CD4-positive, alpha-beta T cell treated with Interleukin-21 for 1 hour (primary cell): ENCODE measurements around the gene CACNA1D.

Source experiments
- DNase-seq: peaks from one replicate; pipeline ENCODE4 v3.0.0-alpha.2; 2020

The CACNA1D gene

DNA sequence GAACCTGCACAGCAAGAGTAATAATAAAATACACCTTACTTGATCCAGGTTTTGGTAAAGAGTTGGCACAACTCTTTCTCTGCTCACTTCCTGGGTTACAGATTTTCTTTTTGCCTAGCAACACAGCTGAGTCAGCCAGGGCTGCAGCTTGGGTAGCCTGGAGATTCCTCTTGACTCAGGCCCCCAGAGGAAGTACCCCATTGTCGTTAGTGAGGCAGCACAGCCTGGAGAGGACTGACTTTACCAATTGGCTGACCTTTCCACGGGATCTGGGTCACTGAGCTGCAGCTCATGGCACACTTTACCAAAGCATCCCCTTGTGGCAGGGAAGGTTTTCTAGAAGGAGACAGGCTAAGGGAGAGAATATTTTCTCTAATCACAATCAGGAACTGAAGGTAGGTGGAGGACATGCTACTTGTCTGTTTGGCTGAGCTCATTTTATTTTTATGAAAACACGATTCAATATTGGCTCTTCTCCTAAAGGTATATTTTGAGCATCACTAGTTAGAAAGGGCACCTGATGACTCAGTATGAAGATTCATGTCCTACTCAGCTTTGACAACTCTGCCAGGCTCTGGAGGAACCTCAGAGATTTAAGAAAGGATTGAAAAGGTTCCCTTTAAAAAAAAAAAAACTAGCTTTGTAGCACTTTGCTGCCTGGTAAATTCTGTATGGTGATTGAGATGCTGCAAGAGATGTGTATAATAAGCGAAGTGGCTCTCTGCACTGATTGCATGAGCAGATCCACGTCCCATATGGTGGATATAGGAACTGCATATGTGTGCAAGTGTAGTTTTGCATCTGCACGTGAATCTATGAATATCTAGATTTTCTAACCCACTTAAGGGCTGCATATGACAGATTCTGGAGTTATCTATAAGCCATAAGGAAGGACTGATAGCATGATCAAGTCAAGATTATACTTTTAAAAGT is 227.0 kb downstream of the CACNA1D start:
- DNase-seq, result no peak

DNA sequence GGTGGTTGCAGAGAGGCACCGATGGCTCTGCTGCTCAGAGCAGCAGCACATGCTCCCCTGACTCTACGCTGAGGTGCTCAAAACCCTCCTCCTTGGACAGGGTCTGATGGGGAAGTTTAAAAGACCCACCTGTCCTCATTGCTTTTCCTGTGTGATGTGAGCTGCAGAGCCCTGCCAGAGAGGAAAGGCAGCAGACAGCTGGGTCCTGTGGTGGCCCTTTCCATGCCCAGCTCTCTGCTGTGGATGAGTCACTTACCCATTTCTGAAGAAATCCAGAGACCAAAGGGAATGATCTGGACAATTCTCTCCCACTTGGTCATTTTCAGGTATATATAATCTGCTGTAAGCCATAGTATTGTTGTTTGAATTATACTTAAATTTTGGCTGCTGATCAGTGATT is 230.2 kb downstream of the CACNA1D start:
- no peak for DNase-seq

DNA sequence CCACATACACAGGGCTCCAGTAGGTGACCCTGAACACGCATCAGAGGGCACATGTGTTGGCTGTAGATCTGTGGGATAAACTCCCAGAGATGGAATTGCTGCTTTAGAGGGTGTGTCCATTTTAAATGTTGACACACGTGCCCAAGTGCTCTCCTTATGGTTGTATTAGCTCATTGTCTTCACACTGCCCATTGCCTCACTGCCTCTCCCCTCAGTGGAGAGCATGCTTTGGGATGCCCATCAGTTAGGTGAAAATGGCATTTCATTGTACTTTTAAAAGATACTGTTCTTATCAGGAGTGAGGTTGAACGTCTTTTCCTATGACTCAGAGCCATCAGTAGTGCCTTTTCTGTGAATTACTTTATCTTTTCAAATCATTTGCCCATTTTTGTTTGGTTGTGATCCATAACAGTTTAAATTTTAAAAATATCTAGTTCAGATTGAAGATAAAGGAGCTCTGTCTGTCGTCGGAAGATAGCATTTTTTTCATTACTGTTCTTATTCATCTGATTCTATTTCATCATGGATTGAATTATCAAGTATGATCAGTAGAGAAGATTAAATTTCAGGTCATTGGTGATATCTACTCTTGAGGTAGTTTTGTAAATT is 231.1 kb downstream of the CACNA1D start:
- no peak for DNase-seq

DNA sequence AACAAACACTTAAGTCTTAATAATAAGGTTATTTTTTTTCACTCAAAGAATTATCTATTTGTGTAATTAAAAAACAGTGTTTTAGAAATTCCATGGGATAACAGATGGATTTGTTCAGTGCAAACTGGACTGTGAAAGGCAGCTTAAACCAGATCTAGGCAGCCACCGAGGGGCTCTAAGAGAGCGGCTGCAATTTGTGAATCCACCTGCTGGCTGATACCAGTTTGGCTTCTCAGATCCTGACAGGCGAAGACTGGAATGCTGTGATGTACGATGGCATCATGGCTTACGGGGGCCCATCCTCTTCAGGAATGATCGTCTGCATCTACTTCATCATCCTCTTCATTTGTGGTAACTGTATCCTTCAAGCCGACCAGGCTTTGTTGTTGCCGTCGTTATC is 232.2 kb downstream of the CACNA1D start:
- DNase-seq, result no peak

DNA sequence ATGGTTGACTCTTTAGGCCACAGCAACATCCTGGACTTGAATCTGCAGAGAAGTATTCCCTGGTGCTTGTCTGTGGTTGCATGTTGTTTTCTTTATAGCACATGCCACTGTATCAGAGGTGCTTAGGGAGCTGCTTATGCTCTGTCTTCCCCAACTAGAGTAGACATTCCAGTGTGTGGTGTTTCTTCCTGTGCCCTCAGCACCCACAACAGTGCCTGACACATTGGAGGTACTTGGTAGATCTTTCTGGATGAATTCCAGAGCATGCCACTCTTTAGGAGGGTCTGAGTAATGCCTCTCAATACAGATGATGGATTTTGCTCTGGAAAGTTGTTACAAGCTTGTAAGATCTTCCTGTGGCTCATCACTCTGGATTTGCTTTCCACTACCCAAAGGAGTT is 234.2 kb downstream of the CACNA1D start:
- DNase-seq, result no peak

DNA sequence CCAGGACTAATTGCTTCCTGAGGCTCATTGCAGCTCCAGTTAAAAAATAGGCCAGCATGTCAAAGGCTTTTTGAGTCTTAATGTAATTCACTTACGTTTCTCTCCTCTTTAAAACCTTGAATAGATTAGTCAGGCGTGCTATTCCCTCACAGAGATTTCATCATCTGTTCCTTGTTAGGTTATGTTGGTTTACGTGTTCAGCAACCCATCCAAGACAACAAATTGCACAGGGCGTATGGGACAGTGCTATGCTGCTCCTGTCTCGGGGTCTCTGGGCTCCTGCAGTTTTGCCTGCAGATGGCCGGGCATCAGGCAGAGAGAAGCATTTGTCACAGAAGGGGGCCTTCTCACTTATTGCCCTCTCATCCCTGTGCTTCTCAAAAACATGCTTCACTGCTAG is 234.7 kb downstream of the CACNA1D start:
- no peak for DNase-seq

DNA sequence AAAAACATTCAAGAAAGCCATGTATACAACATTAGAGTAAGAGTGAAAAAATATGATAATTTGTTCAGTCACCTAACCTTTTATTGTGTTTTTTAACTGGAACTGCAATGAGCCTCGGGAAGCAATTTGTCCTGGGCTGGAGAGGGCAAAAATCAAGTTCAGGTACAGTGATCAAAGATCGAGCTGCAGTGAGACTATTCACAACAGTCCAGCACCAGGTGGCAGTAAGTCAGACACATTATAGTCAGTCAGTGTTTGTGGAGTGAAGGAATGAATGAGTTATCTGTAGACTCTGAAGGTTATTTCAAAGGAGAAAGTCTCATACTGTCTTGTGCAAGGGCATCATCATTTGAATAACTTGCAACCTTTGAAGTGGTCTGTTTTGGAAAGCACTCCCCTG is 235.2 kb downstream of the CACNA1D start:
- no peak for DNase-seq

DNA sequence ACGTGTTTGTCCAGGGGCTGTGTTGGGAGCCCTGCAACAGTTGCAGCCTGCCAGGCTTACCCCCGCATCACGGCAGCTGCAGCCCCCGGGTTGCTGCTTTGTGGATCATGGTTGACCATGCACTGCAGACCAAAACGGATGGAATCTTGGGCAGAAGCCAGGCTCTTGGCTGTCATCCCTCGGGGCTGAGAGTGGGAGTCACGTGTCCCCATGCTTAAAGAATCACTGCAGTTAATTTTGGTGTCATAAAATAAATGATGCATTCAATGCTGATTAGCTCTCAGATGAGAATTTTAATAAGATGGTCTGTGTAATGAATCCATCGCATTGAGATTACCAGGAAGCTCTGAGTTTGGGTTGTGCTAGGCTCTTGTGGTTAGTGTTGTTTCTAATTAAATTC is 236.2 kb downstream of the CACNA1D start:
- DNase-seq, result no peak

DNA sequence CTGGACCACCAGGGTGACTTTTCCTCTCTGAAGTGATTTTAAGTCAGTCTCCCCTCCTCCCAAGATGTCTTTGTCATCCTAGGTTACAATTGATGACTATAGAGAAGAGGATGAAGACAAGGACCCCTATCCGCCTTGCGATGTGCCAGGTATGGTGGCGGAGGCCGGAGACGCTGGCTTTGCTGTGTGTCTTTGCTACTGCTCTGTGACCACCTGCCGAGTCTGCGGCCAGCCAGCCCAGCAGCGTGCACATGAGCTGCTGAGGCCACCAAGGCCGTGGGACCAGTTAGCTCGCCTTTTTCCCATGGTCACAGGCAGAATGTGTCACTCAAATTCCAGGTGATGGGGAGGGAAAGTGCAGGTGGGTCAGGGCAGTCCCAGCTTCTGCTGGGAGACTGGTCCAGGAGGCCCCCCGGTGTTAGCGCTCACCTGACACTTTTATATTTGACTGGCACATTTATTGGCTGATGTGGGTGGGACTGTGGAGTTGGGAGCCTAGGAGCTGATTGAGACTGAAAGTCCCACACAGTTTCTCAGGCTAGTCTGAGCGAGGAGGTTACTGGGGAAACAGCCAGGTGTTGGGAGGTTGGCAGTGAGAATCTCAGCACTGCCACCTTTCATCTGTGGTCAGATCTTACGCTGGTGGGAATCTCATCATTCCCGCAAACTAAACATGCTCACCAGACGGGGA is 237.7 kb downstream of the CACNA1D start:
- DNase-seq, result no peak

DNA sequence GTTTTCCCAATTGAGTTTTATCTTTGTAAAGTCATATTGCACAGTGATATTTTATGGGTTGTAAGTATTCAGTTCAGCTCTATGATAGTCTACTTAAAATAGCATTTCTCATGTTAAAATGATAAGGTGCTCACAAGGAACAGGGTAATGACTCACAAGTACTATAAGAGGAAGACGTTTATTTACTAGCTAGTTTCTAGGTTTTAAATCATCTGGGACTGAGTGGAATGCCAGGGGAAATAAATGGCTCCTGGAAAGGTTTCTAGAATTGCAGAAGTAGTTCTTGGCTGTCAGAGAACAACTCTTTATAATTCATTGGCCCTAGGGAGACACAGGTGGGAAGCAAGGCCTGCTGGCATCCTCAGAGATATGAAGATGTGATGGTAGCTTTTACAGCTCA is 239.0 kb downstream of the CACNA1D start:
- no peak for DNase-seq

DNA sequence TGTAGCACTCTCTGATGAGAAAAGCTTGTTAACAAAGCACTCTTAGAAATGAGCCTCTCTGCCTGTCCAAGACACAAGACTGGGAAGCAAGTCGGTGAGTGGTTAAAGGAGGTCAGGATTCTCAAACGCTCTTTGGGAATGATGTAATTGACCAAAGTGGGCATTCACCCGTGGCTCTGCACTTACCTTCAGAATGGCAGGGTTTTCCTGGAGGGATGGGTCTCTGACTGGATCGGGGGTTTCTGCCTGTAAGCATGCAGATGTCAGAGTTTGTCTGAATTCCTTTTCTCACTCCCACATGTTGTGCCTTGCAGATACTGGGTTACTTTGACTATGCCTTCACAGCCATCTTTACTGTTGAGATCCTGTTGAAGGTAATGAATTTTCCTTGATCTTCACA is 245.6 kb downstream of the CACNA1D start:
- no peak for DNase-seq

DNA sequence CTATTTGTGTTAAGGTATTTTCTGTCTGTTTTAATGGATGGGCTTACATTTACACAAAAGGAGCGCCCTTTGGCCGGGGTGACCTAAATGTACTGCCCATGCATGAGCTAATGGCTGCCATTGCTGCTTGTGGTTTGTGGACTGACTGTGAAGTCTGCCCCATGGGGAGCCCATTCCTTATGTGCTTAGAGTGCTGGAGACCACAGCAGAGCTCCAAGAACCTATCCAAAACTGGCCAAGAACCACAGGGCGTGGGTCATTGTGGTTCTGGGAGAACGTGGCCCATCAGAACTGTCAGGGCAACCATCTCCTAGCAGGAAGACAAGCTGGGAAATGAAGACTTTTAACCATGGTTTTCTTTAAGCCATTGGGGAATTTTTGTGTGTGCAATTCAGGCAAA is 246.5 kb downstream of the CACNA1D start:
- no peak for DNase-seq

DNA sequence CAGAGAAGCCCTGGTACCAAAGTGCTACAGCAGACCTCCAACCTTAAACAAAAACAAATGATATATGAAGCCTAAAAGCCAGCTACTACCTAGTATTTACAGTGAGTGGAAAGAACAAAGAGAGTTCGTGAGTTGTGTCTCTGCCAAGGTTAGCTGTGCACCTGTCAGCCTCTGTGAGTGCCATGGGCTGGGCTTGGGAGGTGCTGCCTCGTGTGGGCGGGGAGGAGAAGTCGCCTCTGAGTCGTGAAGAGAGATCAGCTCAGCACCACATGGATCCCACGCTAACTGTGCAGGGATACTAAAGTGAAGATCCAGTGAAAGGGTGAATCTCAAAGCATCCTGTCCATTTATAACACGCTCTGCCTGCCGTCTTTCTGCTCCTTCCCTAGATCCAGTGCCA is 249.9 kb downstream of the CACNA1D start:
- no peak for DNase-seq

DNA sequence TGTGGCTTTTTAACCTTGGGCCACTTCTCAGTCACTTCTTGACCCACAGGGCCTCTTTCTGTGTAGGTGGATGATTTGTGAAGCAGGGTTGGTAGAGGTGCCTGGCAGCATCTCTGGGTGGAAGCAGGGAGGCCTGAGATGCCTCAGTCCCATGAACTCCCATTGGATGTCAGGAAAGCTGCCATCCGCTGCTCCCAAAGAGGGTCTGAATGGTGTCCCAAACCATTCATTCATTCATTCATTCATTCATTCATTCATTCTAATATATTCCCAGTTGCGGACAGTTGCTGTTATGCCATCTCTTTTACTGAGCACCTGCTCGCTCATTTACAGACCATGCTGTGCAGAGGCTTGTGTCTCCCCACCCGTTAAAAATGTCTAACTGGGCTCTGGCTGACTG is 253.1 kb downstream of the CACNA1D start:
- no peak for DNase-seq

DNA sequence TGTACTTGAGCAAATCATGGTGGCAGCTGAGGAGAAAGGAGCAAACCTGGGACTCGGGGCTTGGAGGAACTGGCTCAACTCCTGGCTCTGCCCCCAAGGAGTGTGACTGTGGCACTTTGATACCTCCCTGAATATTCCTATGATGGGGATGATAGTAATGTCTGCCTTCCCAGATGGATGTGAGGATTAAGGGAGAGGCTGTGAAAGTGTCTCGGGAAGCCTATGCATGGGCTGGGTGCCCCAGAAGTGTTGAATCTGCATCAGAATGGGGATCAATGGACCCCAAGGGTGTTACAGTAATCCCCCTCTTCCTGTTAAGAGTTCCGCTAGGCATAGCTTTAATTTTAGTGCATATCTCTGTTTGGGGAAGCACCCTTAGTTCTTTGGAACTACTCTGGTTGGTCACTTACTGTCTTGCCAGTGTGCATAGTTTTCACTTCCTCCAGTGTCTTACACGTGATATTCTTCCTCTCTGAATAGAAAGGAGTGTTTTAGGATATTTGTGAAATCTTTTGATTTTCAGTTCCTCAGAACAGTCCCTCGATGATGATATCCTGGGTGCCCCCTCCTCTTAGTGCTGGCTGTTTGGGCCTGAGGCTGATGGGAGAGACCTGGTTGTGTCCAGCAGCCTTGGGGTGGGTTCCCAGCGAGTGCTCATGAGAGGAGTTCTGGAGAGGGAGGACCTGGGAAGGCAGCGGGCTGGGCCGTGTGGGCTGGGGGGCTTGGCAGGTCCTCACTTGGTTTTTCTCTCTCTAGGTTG is 254.3 kb downstream of the CACNA1D start:
- peak; percentile 9 for DNase-seq

DNA sequence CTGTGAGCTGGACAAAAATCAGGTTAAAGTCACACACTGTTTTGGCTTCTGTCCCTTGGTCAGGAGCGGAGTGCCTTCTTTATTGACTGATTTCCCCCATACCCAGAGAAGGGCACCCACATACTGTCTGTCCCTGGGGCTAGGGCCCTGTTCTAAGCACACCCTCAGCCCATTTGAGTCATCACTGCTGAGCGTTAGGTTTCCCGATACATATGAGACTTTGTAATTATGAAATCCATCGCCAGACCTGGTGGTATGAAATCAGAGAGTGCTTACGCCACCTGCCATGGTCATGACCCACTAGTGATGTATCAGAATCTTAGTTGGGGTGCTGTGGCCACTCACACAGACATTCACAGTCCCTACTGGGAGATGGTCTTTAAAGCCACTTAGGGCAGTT is 255.0 kb downstream of the CACNA1D start:
- no peak for DNase-seq

DNA sequence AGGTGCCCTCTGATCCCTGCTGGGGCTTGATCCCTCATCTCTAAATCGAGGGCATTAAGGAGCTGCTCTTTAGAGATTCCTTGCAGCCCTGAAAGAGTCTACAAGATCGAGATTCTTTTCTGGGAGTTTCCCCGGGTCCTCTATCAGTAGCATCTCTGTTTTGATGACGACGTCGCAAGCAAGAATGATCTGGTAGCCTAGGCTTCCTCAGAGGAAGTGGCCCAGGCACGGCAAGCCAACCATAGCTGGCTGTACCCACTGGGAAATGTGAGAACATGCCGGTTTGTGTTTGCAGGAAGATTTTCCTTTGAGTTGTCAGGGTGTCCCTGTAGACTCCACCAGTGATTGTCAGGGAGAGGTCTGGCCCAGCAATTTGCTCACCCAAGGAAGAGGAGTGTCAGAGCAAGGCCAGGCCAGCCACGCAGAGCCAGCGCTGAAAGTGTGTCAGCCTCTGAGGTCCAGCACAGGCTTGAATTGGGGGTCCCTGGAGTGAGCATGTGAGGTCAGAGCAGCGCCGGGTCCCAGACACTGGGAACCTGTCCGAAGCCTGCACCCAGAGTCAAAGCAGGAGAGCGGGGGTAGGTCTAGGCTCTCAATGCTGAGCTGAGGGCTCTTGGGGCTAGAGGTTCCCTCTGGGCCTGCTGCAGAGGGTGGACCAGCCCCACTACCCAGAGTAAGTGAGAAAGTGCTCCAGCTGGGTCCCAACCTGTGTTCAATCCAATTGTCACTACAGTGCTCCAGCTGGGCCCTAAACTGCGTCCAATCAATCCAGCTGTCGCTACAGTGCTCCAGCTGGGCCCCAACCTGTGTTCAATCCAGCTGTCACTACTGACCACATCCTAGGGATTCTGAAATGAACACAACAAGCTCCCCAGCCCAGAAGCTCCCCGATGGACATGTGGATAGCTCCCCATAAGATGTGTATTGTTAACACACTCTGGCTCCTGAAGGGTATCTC is 256.1 kb downstream of the CACNA1D start:
- peak; percentile 26 for DNase-seq

DNA sequence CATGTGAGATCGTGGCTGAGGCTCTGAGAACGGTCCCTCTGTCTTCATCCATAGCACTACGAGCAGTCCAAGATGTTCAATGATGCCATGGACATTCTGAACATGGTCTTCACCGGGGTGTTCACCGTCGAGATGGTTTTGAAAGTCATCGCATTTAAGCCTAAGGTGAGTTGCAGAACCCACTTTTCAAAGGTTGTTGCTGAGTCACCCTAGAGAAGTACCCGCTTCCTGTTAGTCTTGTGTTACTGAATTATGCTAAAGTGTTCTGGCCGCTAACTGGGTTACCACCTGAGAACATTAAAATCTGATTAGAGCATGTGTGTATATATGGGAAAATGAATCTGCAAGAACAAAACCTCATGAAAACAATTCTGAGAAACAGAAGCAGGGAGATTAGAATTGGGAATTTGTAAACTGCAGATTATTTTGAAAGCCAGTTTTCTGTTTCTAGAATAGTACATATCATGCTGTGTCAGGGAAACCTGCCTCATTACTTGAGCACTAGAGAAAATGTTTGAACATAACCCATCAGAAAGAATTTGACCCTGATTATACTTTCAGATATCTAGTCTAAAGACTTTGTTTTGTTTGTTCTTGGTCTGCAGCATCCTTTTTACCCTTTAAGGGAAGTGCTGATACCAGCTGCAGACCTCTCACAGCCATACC is 259.2 kb downstream of the CACNA1D start:
- peak; percentile 23 for DNase-seq

DNA sequence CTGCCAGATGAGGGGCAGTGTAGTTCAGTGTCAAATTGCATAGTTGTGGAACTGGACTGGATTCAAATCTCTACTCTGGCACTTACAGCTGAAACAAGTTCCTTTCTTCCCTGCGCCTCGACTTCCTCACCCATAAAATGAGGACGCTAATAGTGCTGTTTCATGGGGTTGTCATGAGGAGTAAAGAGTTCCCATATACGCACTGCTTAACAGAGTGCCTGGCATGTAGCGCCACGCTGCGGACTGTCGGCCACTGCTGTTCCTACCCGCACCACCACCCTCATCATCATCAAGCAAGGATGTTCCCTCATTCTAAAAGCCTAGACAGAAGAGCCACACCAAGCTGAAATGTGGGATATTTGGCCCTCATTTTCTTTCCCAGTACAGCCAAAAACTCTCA is 259.9 kb downstream of the CACNA1D start:
- no peak for DNase-seq

DNA sequence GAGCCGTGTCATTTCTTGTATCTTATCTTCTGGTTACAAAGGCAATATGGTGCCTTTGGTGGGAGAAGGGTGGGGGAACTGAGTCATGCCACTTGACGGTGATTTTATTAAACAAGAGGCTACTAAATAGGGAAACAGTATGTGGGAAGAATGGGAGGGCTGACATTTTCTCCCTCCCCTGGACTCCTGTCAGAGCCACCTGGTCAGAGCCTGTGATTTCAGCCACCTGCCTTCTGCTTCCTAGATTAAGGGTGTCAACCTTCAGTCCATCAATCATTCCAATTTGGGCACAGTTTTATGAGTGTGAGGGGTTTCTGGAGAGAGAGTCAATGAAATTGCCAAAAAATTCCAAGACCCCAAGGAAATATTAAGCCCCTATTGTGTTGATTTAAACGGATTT is 264.4 kb downstream of the CACNA1D start:
- DNase-seq, result no peak

DNA sequence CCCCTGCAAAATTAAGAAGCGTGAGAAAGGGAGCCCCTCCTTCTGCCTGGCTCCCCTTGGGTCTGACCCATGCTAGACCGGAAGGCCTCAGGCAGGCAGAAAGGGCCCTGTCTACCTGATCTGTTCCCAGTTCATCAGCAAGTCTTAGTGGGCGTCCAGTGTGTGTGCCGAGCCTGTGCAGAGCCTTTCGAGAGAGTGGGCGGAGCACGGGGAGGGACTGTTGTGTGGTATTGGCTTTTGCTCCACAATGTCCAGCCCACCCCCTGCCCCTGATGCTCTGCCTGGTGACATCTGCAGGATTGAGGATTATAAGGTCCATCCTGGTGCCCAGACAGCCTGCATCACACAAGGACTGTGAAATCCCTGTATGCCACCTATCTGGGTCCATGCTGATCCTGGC is 268.9 kb downstream of the CACNA1D start:
- DNase-seq, result no peak
